ENCODE data around the gene FAM3A.
A peak's percentile ranks its signal among the peaks of the same experiment; 100 is the strongest.

FAM3A gene

GRCh38 chrX:154464806-154465365 lies 51.1 kb downstream of the FAM3A start:
- no peak overlapping the region for H3K4me3 ChIP-seq (ENCODE audit: low read depth, low read length)
- DNase-seq (ENCODE audit: low read depth): no peak
- TF ChIP-seq CTCF (IDR thresholded peaks at IDR 0.05; ENCODE audit: insufficient read depth, low read depth, low read length, missing control alignments): no peak

- H3K4me3 ChIP-seq (ENCODE audit: low read depth, low read length): no peak overlapping the region
- DNase-seq (ENCODE audit: low read depth): no peak
- TF ChIP-seq CTCF (IDR thresholded peaks at IDR 0.05; ENCODE audit: insufficient read depth, low read depth, low read length, missing control alignments): no peak
Measured at GRCh38 chrX:154463611-154464220, 52.3 kb downstream of the FAM3A start.

GRCh38 chrX:154462396-154462795 lies 53.6 kb downstream of the FAM3A start:
- H3K4me3 ChIP-seq (ENCODE audit: low read depth, low read length): no peak overlapping the region
- TF ChIP-seq CTCF (IDR thresholded peaks at IDR 0.05; ENCODE audit: insufficient read depth, low read depth, low read length, missing control alignments): no peak
- no peak for DNase-seq (ENCODE audit: low read depth)

GRCh38 chrX:154460326-154460725 lies 55.7 kb downstream of the FAM3A start:
- H3K4me3 ChIP-seq (ENCODE audit: low read depth, low read length): no peak overlapping the region
- no peak for TF ChIP-seq CTCF (IDR thresholded peaks at IDR 0.05; ENCODE audit: insufficient read depth, low read depth, low read length, missing control alignments)

GRCh38 chrX:154459832-154460231 lies 56.2 kb downstream of the FAM3A start:
- DNase-seq (ENCODE audit: low read depth): no peak
- H3K4me3 ChIP-seq (ENCODE audit: low read depth, low read length): no peak overlapping the region
- TF ChIP-seq CTCF (IDR thresholded peaks at IDR 0.05; ENCODE audit: insufficient read depth, low read depth, low read length, missing control alignments): no peak

More at GRCh38 chrX:154460326-154460725, 55.7 kb downstream of the FAM3A start:
- no peak for DNase-seq (ENCODE audit: low read depth)

GRCh38 chrX:154458954-154459778 lies 56.9 kb downstream of the FAM3A start:
- H3K4me3 ChIP-seq (ENCODE audit: low read depth, low read length): peak overlapping the region; percentile 71
- no peak for DNase-seq (ENCODE audit: low read depth)
- TF ChIP-seq CTCF (IDR thresholded peaks at IDR 0.05; ENCODE audit: insufficient read depth, low read depth, low read length, missing control alignments): no peak
